Right lobe of liver (tissue), 4 donors: ENCODE measurements around the gene RAP1GAP2.

Experiments
- CTCF ChIP-seq, 4 donors: fragments of 200-600 bp in 3 of 4; fragments of 450-650 bp in 1 of 4; IDR thresholded peaks; one replicate each; pipeline versions ENCODE4 v1.5.1 to v1.8.0; 2016 to 2022; ENCODE audit warnings: antibody characterized with exemption in 4 of 4, mild to moderate bottlenecking in 2 of 4
- POLR2A ChIP-seq: fragments of 450-650 bp; IDR thresholded peaks from one replicate; pipeline ENCODE4 v1.6.1; 2017; ENCODE audit warnings: antibody characterized with exemption, mild to moderate bottlenecking
- donor health status: DM: no; HTN: no; CAD: no.
- donor health status: DM: no; HTN: no; CAD: no.
- donor health status: DM: no; HTN: yes; CAD: no.

GRCh38 chr17:2978991-2979390, 182.8 kb downstream of the RAP1GAP2 start:
- TF ChIP-seq CTCF (IDR thresholded peaks at IDR 0.05) (no peak), POLR2A (no peak)
